Kidney glomerular epithelial cell (primary cell): ENCODE data around the gene ZMAT3.
"Not testable (repeated sequence)": the region's sequence is repeated elsewhere in the genome, so short reads cannot be mapped to it uniquely, and the experiment has no call there.

Source experiments
- DNase-seq: peaks from one replicate; lab custom pipeline; 2025; lab: John Stamatoyannopoulos, UW

Gene ZMAT3

GRCh38 chr3:179071323-179072099 is at the start of gene ZMAT3:
ZMAT3 (minus strand) TSS chr3:179071809; CDS start chr3:179067752, 4,057 bp downstream.
- peak; percentile 77 for DNase-seq

- no peak for DNase-seq
These were observed 45.2 kb upstream of the ZMAT3 start for GRCh38 chr3:179116816-179117215.

GRCh38 chr3:179115444-179115843 is 43.8 kb upstream of the ZMAT3 start:
- DNase-seq: not testable (repeated sequence)

- DNase-seq: no peak
These were observed 42.3 kb upstream of the ZMAT3 start for GRCh38 chr3:179113903-179114302.

- DNase-seq: peak; percentile 74
These were observed 36.5 kb upstream of the ZMAT3 start for GRCh38 chr3:179108086-179108485.

GRCh38 chr3:179107617-179108016 is 36.0 kb upstream of the ZMAT3 start:
- no peak for DNase-seq

GRCh38 chr3:179105881-179106280 is 34.3 kb upstream of the ZMAT3 start:
- no peak for DNase-seq

GRCh38 chr3:179100652-179101051 is 29.0 kb upstream of the ZMAT3 start:
- DNase-seq: peak; percentile 32

GRCh38 chr3:179098388-179099077 is 26.9 kb upstream of the ZMAT3 start:
- peak; percentile 2 for DNase-seq

GRCh38 chr3:179093807-179094206 is 22.2 kb upstream of the ZMAT3 start:
- no peak for DNase-seq

- DNase-seq: no peak
These were observed 19.5 kb upstream of the ZMAT3 start for GRCh38 chr3:179091113-179091512.

GRCh38 chr3:179088306-179088705 is 16.7 kb upstream of the ZMAT3 start:
- DNase-seq: no peak

- DNase-seq: no peak
These were observed 12.4 kb upstream of the ZMAT3 start for GRCh38 chr3:179083977-179084376.

- peak; percentile 14 for DNase-seq
These were observed 10.8 kb upstream of the ZMAT3 start for GRCh38 chr3:179082416-179082815.

- no peak for DNase-seq
These were observed 10.3 kb upstream of the ZMAT3 start for GRCh38 chr3:179081885-179082284.

GRCh38 chr3:179079537-179079936 is 7.9 kb upstream of the ZMAT3 start:
- DNase-seq: no peak

GRCh38 chr3:179076243-179077027 is 4.8 kb upstream of the ZMAT3 start:
- DNase-seq: no peak

GRCh38 chr3:179074656-179075055 is 3.0 kb upstream of the ZMAT3 start:
- DNase-seq: no peak

- DNase-seq: no peak
These were observed 2.2 kb upstream of the ZMAT3 start for GRCh38 chr3:179073816-179074215.

- peak; percentile 42 for DNase-seq
These were observed 460 bp upstream of the ZMAT3 start for GRCh38 chr3:179072100-179072438.

- no peak for DNase-seq
These were observed 634 bp downstream of the ZMAT3 start for GRCh38 chr3:179071027-179071322.

- peak; percentile 11 for DNase-seq
These were observed 1.7 kb downstream of the ZMAT3 start for GRCh38 chr3:179069762-179070390.
